H9 (cell line): Measurements from ENCODE around the gene PMEL. TPM values are rescaled to one million over a fixed set of nuclear protein-coding genes. Genes with fewer than 3 reads are reported as not detected.

Source experiments
- DNase-seq: peaks from one replicate; pipeline ENCODE4 v3.0.0-alpha.2; 2017
- H2AFZ ChIP-seq: one replicate; pipeline ENCODE4 v1.6.1; 2013; ENCODE audit warnings: mild to moderate bottlenecking, low read length, control low read depth, moderate library complexity
- H2AK5ac ChIP-seq: 2 replicates; pipeline ENCODE4 v1.6.1; 2013; ENCODE audit warnings: low read length, control low read depth, mixed read lengths; ENCODE audit not compliant: insufficient read length
- H2BK120ac ChIP-seq: one replicate; pipeline ENCODE4 v1.6.1; 2013; ENCODE audit warnings: low read depth, mild to moderate bottlenecking, low read length, control low read depth, inconsistent platforms; ENCODE audit not compliant: poor library complexity, severe bottlenecking
- H2BK12ac ChIP-seq: 2 replicates; pipeline ENCODE4 v1.6.1; 2013; ENCODE audit warnings: low read length, control low read depth, mixed read lengths, low read depth; ENCODE audit not compliant: insufficient read length
- H2BK15ac ChIP-seq: 2 replicates; pipeline ENCODE4 v1.6.1; 2013; ENCODE audit warnings: low read depth, low read length, control low read depth
- H2BK20ac ChIP-seq: one replicate; pipeline ENCODE4 v1.6.1; 2013; ENCODE audit warnings: low read depth, mild to moderate bottlenecking, low read length, control low read depth, inconsistent platforms; ENCODE audit not compliant: poor library complexity, severe bottlenecking
- H2BK5ac ChIP-seq: 2 replicates; pipeline ENCODE4 v1.6.1; 2013; ENCODE audit warnings: low read length, control low read depth, mixed read lengths; ENCODE audit not compliant: insufficient read length
- H3K14ac ChIP-seq: 2 replicates; pipeline ENCODE4 v1.6.1; 2013; ENCODE audit warnings: low read length, control low read depth; ENCODE audit not compliant: insufficient read depth
- H3K18ac ChIP-seq: 2 replicates; pipeline ENCODE4 v1.6.1; 2013; ENCODE audit warnings: low read depth, mild to moderate bottlenecking, mixed read lengths, low read length, control low read depth; ENCODE audit not compliant: insufficient read length
- H3K23ac ChIP-seq: 2 replicates; pipeline ENCODE4 v1.6.1; 2013; ENCODE audit warnings: low read length, control low read depth, mixed read lengths, low read depth; ENCODE audit not compliant: insufficient read length
- H3K23me2 ChIP-seq: 2 replicates; pipeline ENCODE4 v1.6.1; 2013; ENCODE audit warnings: low read depth, mild to moderate bottlenecking, mixed read lengths, low read length, control low read depth; ENCODE audit not compliant: insufficient read length, poor library complexity, severe bottlenecking
- H3K27ac ChIP-seq: 2 replicates; pipeline ENCODE4 v1.5.1; 2013; ENCODE audit warnings: low read length, control low read depth, mixed read lengths, low read depth; ENCODE audit not compliant: insufficient read length
- H3K27me3 ChIP-seq: 2 replicates; pipeline ENCODE4 v1.6.1; 2013; ENCODE audit warnings: low read length, control low read depth, inconsistent platforms; ENCODE audit not compliant: insufficient read depth
- H3K4ac ChIP-seq: 2 replicates; pipeline ENCODE4 v1.6.1; 2013; ENCODE audit warnings: low read depth, mild to moderate bottlenecking, control low read depth, inconsistent platforms, low read length, moderate library complexity
- H3K4me1 ChIP-seq: 2 replicates; pipeline ENCODE4 v1.6.1; 2013; ENCODE audit warnings: low read length, control low read depth, inconsistent platforms; ENCODE audit not compliant: insufficient read depth
- H3K4me2 ChIP-seq: 2 replicates; pipeline ENCODE4 v1.6.1; 2013; ENCODE audit warnings: low read length, control low read depth, mixed read lengths; ENCODE audit not compliant: insufficient read length, insufficient read depth
- H3K56ac ChIP-seq: 2 replicates; pipeline ENCODE4 v1.6.1; 2013; ENCODE audit warnings: low read depth, mild to moderate bottlenecking, mixed read lengths, low read length, control low read depth; ENCODE audit not compliant: insufficient read length
- H3K79me1 ChIP-seq: 2 replicates; pipeline ENCODE4 v1.6.1; 2013; ENCODE audit warnings: low read depth, mild to moderate bottlenecking, moderate library complexity, low read length, control low read depth, inconsistent platforms; ENCODE audit not compliant: insufficient read depth, poor library complexity, severe bottlenecking
- H3K79me2 ChIP-seq: 2 replicates; pipeline ENCODE4 v1.6.1; 2013; ENCODE audit warnings: low read length, control low read depth, inconsistent platforms; ENCODE audit not compliant: insufficient read depth
- H3K9ac ChIP-seq: 2 replicates; pipeline ENCODE4 v1.6.1; 2013; ENCODE audit warnings: low read length, control low read depth, mixed read lengths; ENCODE audit not compliant: insufficient read length; ENCODE audit errors: extremely low read depth
- H3K9me3 ChIP-seq: one replicate; pipeline ENCODE4 v1.6.1; 2013; ENCODE audit warnings: low read depth, low read length, inconsistent platforms; ENCODE audit not compliant: control insufficient read depth
- H3T11ph ChIP-seq: one replicate; pipeline ENCODE4 v1.6.1; 2013; ENCODE audit warnings: mild to moderate bottlenecking, low read length, control low read depth, inconsistent platforms
- H4K20me1 ChIP-seq: one replicate; pipeline ENCODE4 v1.6.1; 2013; ENCODE audit not compliant: control insufficient read depth, insufficient read length, insufficient read depth
- H4K5ac ChIP-seq: 2 replicates; pipeline ENCODE4 v1.6.1; 2013; ENCODE audit warnings: low read depth, mild to moderate bottlenecking, mixed read lengths, low read length, control low read depth; ENCODE audit not compliant: insufficient read length
- H4K8ac ChIP-seq: replicated peaks from 2 replicates; pipeline ENCODE4 v1.6.1; 2013; ENCODE audit warnings: low read length, control low read depth, mixed read lengths, low read depth; ENCODE audit not compliant: insufficient read length
- H4K91ac ChIP-seq: 2 replicates; pipeline ENCODE4 v1.6.1; 2013; ENCODE audit warnings: low read depth, mild to moderate bottlenecking, moderate library complexity, mixed read lengths, low read length, control low read depth; ENCODE audit not compliant: insufficient read length
- H3K27ac Mint-ChIP-seq, 3 experiments: 2 replicates in 2 of 3; 3 replicates in 1 of 3; pipeline ENCODE4 v1.8.0; 2020 to 2021; ENCODE audit warnings: mixed read lengths in 3 of 3, mild to moderate bottlenecking in 1 of 3, moderate library complexity in 1 of 3
- H3K27me3 Mint-ChIP-seq: 2 replicates; pipeline ENCODE4 v1.8.0; 2021; ENCODE audit warnings: low read depth, mild to moderate bottlenecking, moderate library complexity, mixed read lengths
- H3K36me3 Mint-ChIP-seq, 3 experiments: 2 replicates in 2 of 3; 3 replicates in 1 of 3; pipeline ENCODE4 v1.8.0; 2020 to 2021; ENCODE audit warnings: low read depth in 3 of 3, mixed read lengths in 3 of 3; ENCODE audit not compliant: insufficient read depth in 1 of 3
- H3K4me1 Mint-ChIP-seq, 2 experiments: 2 replicates each; pipeline ENCODE4 v1.8.0; 2020; ENCODE audit warnings: mixed read lengths in 2 of 2
- H3K4me3 Mint-ChIP-seq, 2 experiments: 2 replicates in 1 of 2; 3 replicates in 1 of 2; pipeline ENCODE4 v1.8.0; 2020 to 2021; ENCODE audit warnings: mild to moderate bottlenecking in 2 of 2, mixed read lengths in 2 of 2, moderate library complexity in 1 of 2
- H3K9me3 Mint-ChIP-seq, 2 experiments: 2 replicates in 1 of 2; 3 replicates in 1 of 2; pipeline ENCODE4 v1.8.0; 2020; ENCODE audit warnings: mild to moderate bottlenecking in 2 of 2, mixed read lengths in 2 of 2, moderate library complexity in 1 of 2
- WGBS: extraction: QIAGEN DNeasy Blood & Tissue Kit; methylation state at CpG from one replicate; pipeline ENCODE4 v1.1.7; 2013; ENCODE audit warnings: missing lambda C conversion rate, low lambda C conversion rate, mixed read lengths; ENCODE audit not compliant: insufficient read length; ENCODE audit errors: extremely low coverage; 5-methylcytosine and 5-hydroxymethylcytosine counted together
- total RNA-seq: library from RNA; stranded (reverse); gene quantifications from 2 replicates; pipeline ENCODE4 v1.2.1, GENCODE V29; 2021
- TF ChIP-seq, protein P1 (sequence below): fragments of 200-600 bp; sonication (generic); conservative IDR thresholded peaks from 3 replicates; pipeline ENCODE4 v1.8.0; 2021; ENCODE audit warnings: antibody characterized with exemption, mild to moderate bottlenecking

Gene PMEL
- total RNA-seq, 1 experiment from 2014 or later, result 72.6 TPM

DNA sequence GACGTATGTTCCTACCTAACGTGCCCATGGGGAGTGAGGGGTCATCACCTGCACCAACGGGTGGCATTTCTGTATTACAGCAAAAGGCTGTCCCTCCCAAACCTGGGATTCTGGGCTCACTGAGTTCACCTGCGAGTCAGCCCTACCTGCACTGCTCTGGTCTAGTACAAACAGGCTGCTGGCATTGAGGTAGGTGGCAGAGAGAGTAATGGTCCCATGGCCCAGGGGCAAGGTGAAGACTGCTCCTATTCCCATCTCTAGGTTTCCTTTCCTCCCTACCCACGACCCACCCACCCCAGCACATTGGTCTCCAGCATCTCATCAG lies 31.7 kb upstream of the PMEL start:
- H3K4me1 Mint-ChIP-seq, result peaks cover 6 to 11% of the 10 kb centered on the region in 2 experiments; a peak in 3 of 4 replicates
- H3K4me2 ChIP-seq, result peak overlapping the region; percentile 94
- no peak overlapping the region for H2BK120ac ChIP-seq
- H3K23ac ChIP-seq, result no peak overlapping the region
- peak overlapping the region; percentile 38 for H3K14ac ChIP-seq
- no peaks in the 10 kb centered on the region for H4K20me1 ChIP-seq
- H3K27ac Mint-ChIP-seq, result peak overlapping the region; percentile 94 to 98 (median 97)
- H2AFZ ChIP-seq, result peak overlapping the region; percentile 3
- no peak overlapping the region for H3K56ac ChIP-seq
- no peak overlapping the region for H4K8ac ChIP-seq
- H3K4ac ChIP-seq, result no peak overlapping the region
- H3K23me2 ChIP-seq, result peaks cover 8% of the 10 kb centered on the region
- H2AK5ac ChIP-seq, result no peak overlapping the region
- H2BK5ac ChIP-seq, result no peak overlapping the region
- DNase-seq, result peak; percentile 41
- no peak overlapping the region for H2BK12ac ChIP-seq
- H3K9me3 Mint-ChIP-seq, result no peaks in the 10 kb centered on the region
- no peak overlapping the region for H2BK15ac ChIP-seq
- H3K4me1 ChIP-seq, result no peaks in the 10 kb centered on the region
- peak overlapping the region; percentile 98 to 99 for H3K4me3 Mint-ChIP-seq
- H3T11ph ChIP-seq, result no peak overlapping the region
- H4K5ac ChIP-seq, result peak overlapping the region; percentile 15
- peak overlapping the region; percentile 43 for H3K18ac ChIP-seq
- H3K27me3 ChIP-seq, result no peaks in the 10 kb centered on the region
- H3K36me3 Mint-ChIP-seq, result peaks cover 26 to 42% (median 39%) of the 10 kb centered on the region in 3 experiments
- no CpG with 5 or more reads among the region's 5 CpGs for WGBS
- TF ChIP-seq, protein P1, sequence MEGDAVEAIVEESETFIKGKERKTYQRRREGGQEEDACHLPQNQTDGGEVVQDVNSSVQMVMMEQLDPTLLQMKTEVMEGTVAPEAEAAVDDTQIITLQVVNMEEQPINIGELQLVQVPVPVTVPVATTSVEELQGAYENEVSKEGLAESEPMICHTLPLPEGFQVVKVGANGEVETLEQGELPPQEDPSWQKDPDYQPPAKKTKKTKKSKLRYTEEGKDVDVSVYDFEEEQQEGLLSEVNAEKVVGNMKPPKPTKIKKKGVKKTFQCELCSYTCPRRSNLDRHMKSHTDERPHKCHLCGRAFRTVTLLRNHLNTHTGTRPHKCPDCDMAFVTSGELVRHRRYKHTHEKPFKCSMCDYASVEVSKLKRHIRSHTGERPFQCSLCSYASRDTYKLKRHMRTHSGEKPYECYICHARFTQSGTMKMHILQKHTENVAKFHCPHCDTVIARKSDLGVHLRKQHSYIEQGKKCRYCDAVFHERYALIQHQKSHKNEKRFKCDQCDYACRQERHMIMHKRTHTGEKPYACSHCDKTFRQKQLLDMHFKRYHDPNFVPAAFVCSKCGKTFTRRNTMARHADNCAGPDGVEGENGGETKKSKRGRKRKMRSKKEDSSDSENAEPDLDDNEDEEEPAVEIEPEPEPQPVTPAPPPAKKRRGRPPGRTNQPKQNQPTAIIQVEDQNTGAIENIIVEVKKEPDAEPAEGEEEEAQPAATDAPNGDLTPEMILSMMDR, result no peak
- H3K9me3 ChIP-seq, result no peaks in the 10 kb centered on the region
- H3K9ac ChIP-seq, result peak overlapping the region; percentile 82
- H3K79me1 ChIP-seq, result no peaks in the 10 kb centered on the region
- H3K79me2 ChIP-seq, result no peaks in the 10 kb centered on the region
- H3K27me3 Mint-ChIP-seq, result no peaks in the 10 kb centered on the region
- H3K27ac ChIP-seq, result no peak overlapping the region
- H4K91ac ChIP-seq, result no peak overlapping the region
- H2BK20ac ChIP-seq, result no peak overlapping the region
